Cardiac fibroblast (primary cell): ENCODE measurements around the gene COL5A1.

Experiments used
- DNase-seq, 2 donors: peaks; one replicate each; pipeline versions ENCODE4 v3.0.0 to v3.0.0-alpha.2; 2010; ENCODE audit warnings: low read depth in 2 of 2
- H3K4me3 ChIP-seq, 2 donors: replicated peaks in 1 of 2; 1 replicate in 1 of 2; 2 replicates in 1 of 2; pipeline ENCODE4 v1.5.1; 2011; ENCODE audit warnings: low read depth in 2 of 2, low read length in 2 of 2, mild to moderate bottlenecking in 2 of 2, moderate library complexity in 1 of 2
- CTCF ChIP-seq: IDR thresholded peaks from one replicate; pipeline ENCODE4 v1.5.1; 2011; ENCODE audit warnings: low read depth, mild to moderate bottlenecking, low read length, inconsistent platforms

The COL5A1 gene

GRCh38 chr9:134716067-134716466, 74.5 kb downstream of the COL5A1 start:
- no peak overlapping the region for H3K4me3 ChIP-seq
- no peak for DNase-seq
- no peak for TF ChIP-seq CTCF

GRCh38 chr9:134717056-134717455, 75.5 kb downstream of the COL5A1 start:
- no peak overlapping the region for H3K4me3 ChIP-seq
- DNase-seq: no peak
- TF ChIP-seq CTCF: no peak

GRCh38 chr9:134717924-134718645, 76.5 kb downstream of the COL5A1 start:
- H3K4me3 ChIP-seq: no peak overlapping the region
- DNase-seq: no peak

GRCh38 chr9:134719331-134719730, 77.7 kb downstream of the COL5A1 start:
- no peak for DNase-seq
- no peak overlapping the region for H3K4me3 ChIP-seq
- no peak for TF ChIP-seq CTCF

More at GRCh38 chr9:134717924-134718645, 76.5 kb downstream of the COL5A1 start:
- TF ChIP-seq CTCF: no peak

GRCh38 chr9:134720136-134720753, 78.6 kb downstream of the COL5A1 start:
- TF ChIP-seq CTCF: no peak
- no peak overlapping the region for H3K4me3 ChIP-seq
- DNase-seq: no peak

- no peak for DNase-seq
- H3K4me3 ChIP-seq: no peak overlapping the region
- TF ChIP-seq CTCF: no peak
These were observed 79.2 kb downstream of the COL5A1 start for GRCh38 chr9:134720796-134721195.
